Upper lobe of left lung (tissue), 6 donors: ENCODE data around the gene HFM1. TPM values are rescaled to one million over a fixed set of nuclear protein-coding genes. Genes with fewer than 3 reads are reported as not detected.

Experiments
- ATAC-seq, 2 donors: fragments of 200-7000 bp; cut with Tn5 transposase; one replicate each; pipeline ENCODE4 v1.9.1; 2022; ENCODE audit warnings: mild to moderate bottlenecking in 2 of 2, moderate library complexity in 2 of 2; ENCODE audit not compliant: low FRiP score in 2 of 2
- DNase-seq, 2 donors: peaks; one replicate each; pipeline ENCODE4 v3.0.0-alpha.2; 2019 to 2020
- H3K27ac ChIP-seq, 4 donors: fragments of 200-600 bp; sonication (generic); one replicate each; pipeline ENCODE4 v1.5.1; 2016 to 2019
- H3K27me3 ChIP-seq, 4 donors: fragments of 200-600 bp; sonication (generic); one replicate each; pipeline ENCODE4 v1.5.1; 2017 to 2019
- H3K36me3 ChIP-seq, 4 donors: fragments of 200-600 bp; sonication (generic); one replicate each; pipeline ENCODE4 v1.5.1; 2016 to 2019
- H3K4me1 ChIP-seq, 4 donors: fragments of 200-600 bp; sonication (generic); one replicate each; pipeline ENCODE4 v1.5.1; 2018 to 2019
- H3K4me3 ChIP-seq, 4 donors: fragments of 200-600 bp; sonication (generic); one replicate each; pipeline ENCODE4 v1.5.1; 2017 to 2019; ENCODE audit warnings: mild to moderate bottlenecking in 2 of 4, moderate library complexity in 1 of 4
- H3K9me3 ChIP-seq, 4 donors: fragments of 200-600 bp; sonication (generic); one replicate each; pipeline ENCODE4 v1.5.1; 2018 to 2019
- EP300 ChIP-seq, 4 donors: sonication (generic); formaldehyde crosslinking; IDR thresholded peaks; one replicate each; pipeline ENCODE4 v1.5.1; 2017; ENCODE audit warnings: antibody characterized with exemption in 4 of 4, control low read depth in 2 of 4
- POLR2A ChIP-seq, 4 donors: fragments of 450-650 bp; IDR thresholded peaks; one replicate each; pipeline ENCODE4 v1.5.1; 2016 to 2017; ENCODE audit warnings: antibody characterized with exemption in 4 of 4, mild to moderate bottlenecking in 2 of 4
- POLR2AphosphoS5 ChIP-seq, 2 donors: sonication (generic); formaldehyde crosslinking; IDR thresholded peaks; one replicate each; pipeline ENCODE4 v1.5.1; 2017; ENCODE audit warnings: antibody characterized with exemption in 2 of 2
- WGBS, 2 donors: methylation state at CpG; one replicate each; pipeline ENCODE4 v1.1.5; 2017 to 2018; 5-methylcytosine and 5-hydroxymethylcytosine counted together
- total RNA-seq, 6 donors: library from RNA; depleted of rRNA in 4 of 6; stranded (reverse); fragments of >200 nt in 4 of 6; gene quantifications; one replicate each; pipeline versions ENCODE4 v1.1.0 to v1.2.1, GENCODE V29; 2016 to 2021
- TF ChIP-seq, protein P1 (sequence below), 6 experiments: fragments of 450-650 bp in 4 of 6; fragments of 200-600 bp in 2 of 6; sonication (generic) in 2 of 6; IDR thresholded peaks; one replicate each; pipeline ENCODE4 v1.5.1; 2016 to 2019; ENCODE audit warnings: antibody characterized with exemption in 6 of 6
- donor health status: DM: no; HTN: no; CAD: no; lungs with moderate emphysema.
- donor health status: DM: no; HTN: yes; CAD: no; lungs with severe emphysema.

HFM1 gene
- total RNA-seq, 6 donors from 2014 or later = 0.30 to 3.4 (median 0.77) TPM; not detected in 1

DNA sequence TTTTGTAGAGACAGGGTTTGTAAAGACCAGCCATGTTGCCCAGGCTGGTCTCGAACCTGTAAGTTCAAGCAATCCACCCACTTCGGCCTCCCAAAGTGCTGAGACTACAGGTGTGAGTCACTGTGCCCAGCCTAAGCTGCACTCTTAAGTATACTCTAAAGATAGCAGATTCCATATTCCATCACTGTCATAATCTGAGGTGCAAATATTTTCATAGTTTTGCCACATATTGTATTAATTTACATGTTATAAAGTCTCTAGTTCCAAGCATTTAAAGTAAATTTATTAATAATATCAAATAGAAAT lies 121.3 kb downstream of the HFM1 start:
- H3K9me3 ChIP-seq = no peaks in the 10 kb centered on the region
- H3K27ac ChIP-seq = no peak overlapping the region
- H3K36me3 ChIP-seq = no peaks in the 10 kb centered on the region
- H3K4me3 ChIP-seq = no peak overlapping the region
- DNase-seq (no peak), ATAC-seq (peak in 1 of 2 donors; percentile 24)
- WGBS, 2 donors = 97 to 100% methylated on average over 2 of the region's 2 CpGs
- no peaks in the 10 kb centered on the region for H3K27me3 ChIP-seq
- no peak for TF ChIP-seq POLR2A (IDR thresholded peaks at IDR 0.05)
- TF ChIP-seq, protein P1, sequence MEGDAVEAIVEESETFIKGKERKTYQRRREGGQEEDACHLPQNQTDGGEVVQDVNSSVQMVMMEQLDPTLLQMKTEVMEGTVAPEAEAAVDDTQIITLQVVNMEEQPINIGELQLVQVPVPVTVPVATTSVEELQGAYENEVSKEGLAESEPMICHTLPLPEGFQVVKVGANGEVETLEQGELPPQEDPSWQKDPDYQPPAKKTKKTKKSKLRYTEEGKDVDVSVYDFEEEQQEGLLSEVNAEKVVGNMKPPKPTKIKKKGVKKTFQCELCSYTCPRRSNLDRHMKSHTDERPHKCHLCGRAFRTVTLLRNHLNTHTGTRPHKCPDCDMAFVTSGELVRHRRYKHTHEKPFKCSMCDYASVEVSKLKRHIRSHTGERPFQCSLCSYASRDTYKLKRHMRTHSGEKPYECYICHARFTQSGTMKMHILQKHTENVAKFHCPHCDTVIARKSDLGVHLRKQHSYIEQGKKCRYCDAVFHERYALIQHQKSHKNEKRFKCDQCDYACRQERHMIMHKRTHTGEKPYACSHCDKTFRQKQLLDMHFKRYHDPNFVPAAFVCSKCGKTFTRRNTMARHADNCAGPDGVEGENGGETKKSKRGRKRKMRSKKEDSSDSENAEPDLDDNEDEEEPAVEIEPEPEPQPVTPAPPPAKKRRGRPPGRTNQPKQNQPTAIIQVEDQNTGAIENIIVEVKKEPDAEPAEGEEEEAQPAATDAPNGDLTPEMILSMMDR (IDR thresholded peaks at IDR 0.05) = no peak
- no peak for TF ChIP-seq EP300 (IDR thresholded peaks at IDR 0.05)
- no peak for TF ChIP-seq POLR2AphosphoS5 (IDR thresholded peaks at IDR 0.05)
- H3K4me1 ChIP-seq = no peaks in the 10 kb centered on the region

DNA sequence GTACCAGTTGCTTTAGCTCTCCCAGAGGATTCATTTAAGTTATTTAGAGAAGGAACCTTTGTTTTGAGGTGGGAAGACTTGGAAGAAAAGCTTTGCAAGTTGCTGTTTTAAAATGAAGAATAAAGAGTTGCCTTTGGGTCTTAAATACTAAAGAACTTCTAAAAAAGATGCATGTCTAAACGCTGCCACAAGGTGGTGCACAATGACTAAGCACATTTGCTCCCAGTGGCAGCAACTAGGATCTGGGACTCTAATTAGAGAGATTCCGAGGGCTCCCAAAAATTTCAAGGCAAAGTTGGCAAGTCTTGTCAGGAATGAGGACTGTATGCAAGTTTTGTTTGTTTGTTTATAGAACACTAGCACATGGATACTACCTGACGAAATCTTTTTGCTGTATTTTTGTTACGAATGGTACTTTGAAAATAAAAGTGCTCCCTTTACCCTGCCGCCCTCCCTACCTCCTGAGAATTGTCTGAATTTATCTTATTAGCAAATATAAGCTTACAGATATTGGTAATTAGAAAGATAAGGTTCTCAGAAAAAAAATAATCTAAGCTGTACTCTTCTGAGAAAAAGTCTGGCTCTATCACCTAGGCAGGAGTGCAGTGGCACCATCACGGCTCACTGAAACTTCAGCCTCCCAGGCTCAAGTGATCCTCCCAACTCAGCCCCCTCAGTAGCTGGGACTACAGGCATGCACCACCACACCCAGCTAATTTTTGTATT lies 121.8 kb downstream of the HFM1 start:
- WGBS, 2 donors = 53 to 57% methylated on average over 6 of the region's 6 CpGs

DNA sequence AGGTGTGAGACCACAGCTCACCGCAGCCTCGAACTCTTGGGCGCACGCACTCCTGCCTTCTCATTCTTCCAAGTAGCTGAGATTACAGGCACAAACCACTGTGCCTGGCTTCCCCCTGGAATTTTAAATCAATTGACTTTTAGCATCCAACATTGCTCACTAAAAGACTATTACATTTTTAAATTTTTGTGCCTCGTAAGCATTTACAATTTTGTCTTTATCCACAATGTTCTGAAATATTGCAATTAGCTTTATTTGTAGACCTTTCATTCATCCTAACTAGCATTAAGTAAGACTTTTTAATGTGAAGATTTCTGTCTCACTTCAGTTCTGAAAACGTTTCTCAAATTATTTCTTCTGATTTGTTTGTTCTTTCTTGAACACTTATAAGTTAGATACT lies 122.9 kb downstream of the HFM1 start:
- TF ChIP-seq POLR2A (IDR thresholded peaks at IDR 0.05) (no peak), EP300 (IDR thresholded peaks at IDR 0.05) (no peak), POLR2AphosphoS5 (IDR thresholded peaks at IDR 0.05) (no peak)
- TF ChIP-seq, protein P1 (IDR thresholded peaks at IDR 0.05) = no peak
- H3K27ac ChIP-seq = no peak overlapping the region
- H3K4me3 ChIP-seq = no peak overlapping the region
- no peaks in the 10 kb centered on the region for H3K9me3 ChIP-seq
- no peak for ATAC-seq
- no peaks in the 10 kb centered on the region for H3K36me3 ChIP-seq
- WGBS, 2 donors = 76 to 77% methylated on average over 6 of the region's 6 CpGs
- no peaks in the 10 kb centered on the region for H3K27me3 ChIP-seq
- H3K4me1 ChIP-seq = no peaks in the 10 kb centered on the region
- no peak for DNase-seq

More for the DNA sequence above, 121.8 kb downstream of the HFM1 start:
- Histone ChIP-seq H3K4me3 (no peak overlapping the region), H3K9me3 (no peaks in the 10 kb centered on the region), H3K36me3 (no peaks in the 10 kb centered on the region), H3K27ac (no peak overlapping the region), H3K27me3 (no peaks in the 10 kb centered on the region), H3K4me1 (no peaks in the 10 kb centered on the region)
- DNase-seq = peak in 1 of 2 donors; percentile 56
- TF ChIP-seq POLR2AphosphoS5 (IDR thresholded peaks at IDR 0.05) = no peak
- TF ChIP-seq, protein P1 (IDR thresholded peaks at IDR 0.05) = peak; percentile 47 to 80 (median 72)
- peak in 1 of 2 donors; percentile 91 for ATAC-seq

DNA sequence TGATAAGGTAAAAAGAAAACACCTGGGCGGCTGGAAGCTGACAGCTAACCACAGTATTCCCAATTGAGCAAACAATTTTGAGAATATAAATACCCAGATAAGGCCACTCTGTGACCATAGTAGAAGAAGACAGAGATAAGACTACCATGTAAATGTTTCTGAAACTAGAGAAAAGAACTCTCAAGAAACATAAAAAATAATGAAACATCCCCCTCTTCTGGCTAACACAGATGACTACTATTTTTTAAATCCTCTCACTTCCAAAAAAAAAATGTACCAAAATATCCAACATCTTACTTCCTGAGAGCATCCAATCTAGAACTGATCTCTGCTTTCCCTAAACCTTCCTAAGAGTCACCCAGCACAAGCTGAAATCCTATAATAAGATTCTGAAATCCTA lies 125.9 kb downstream of the HFM1 start:
- H3K9me3 ChIP-seq = no peaks in the 10 kb centered on the region
- no peak overlapping the region for H3K27ac ChIP-seq
- H3K36me3 ChIP-seq = no peaks in the 10 kb centered on the region
- no peak for DNase-seq
- TF ChIP-seq POLR2AphosphoS5 (IDR thresholded peaks at IDR 0.05) (no peak), EP300 (IDR thresholded peaks at IDR 0.05) (no peak), POLR2A (IDR thresholded peaks at IDR 0.05) (no peak)
- TF ChIP-seq, protein P1 (IDR thresholded peaks at IDR 0.05) = peak in 1 of 6 experiments; percentile 23
- 79 to 86% methylated on average over 1 of the region's 1 CpG for WGBS, 2 donors
- no peaks in the 10 kb centered on the region for H3K27me3 ChIP-seq
- no peak for ATAC-seq
- no peak overlapping the region for H3K4me3 ChIP-seq
- H3K4me1 ChIP-seq = no peaks in the 10 kb centered on the region

DNA sequence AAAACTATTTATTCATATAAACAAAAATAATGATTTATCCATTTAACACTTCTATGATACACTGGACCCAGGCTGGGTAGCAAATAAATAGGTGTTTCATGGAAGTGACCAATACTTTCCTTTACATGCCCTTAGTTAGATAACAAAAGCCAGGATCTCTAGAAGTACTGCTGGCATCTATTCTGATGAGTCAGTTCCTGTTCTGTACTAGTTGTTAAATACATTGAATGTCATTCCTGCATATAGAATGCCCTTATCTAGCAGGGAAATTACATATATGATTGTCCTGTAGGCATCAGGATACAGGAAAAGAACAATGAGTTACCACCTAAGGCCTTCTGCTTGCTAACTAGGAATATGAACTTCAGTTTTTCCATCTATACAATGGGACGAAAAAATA lies 130.8 kb downstream of the HFM1 start:
- no peak overlapping the region for H3K4me3 ChIP-seq
- 93 to 97% methylated on average over 1 of the region's 1 CpG for WGBS, 2 donors
- DNase-seq (no peak), ATAC-seq (no peak)
- H3K27me3 ChIP-seq = no peaks in the 10 kb centered on the region
- no peaks in the 10 kb centered on the region for H3K36me3 ChIP-seq
- TF ChIP-seq EP300 (IDR thresholded peaks at IDR 0.05) = no peak
- TF ChIP-seq POLR2A (IDR thresholded peaks at IDR 0.05) = no peak
- TF ChIP-seq POLR2AphosphoS5 (IDR thresholded peaks at IDR 0.05) = no peak
- TF ChIP-seq, protein P1 (IDR thresholded peaks at IDR 0.05) = no peak
- H3K27ac ChIP-seq = no peak overlapping the region
- H3K4me1 ChIP-seq = no peaks in the 10 kb centered on the region
- H3K9me3 ChIP-seq = no peaks in the 10 kb centered on the region
